ENCODE measurements around the gene RFESD. TPM values are rescaled to one million over a fixed set of nuclear protein-coding genes. Genes with fewer than 3 reads are reported as not detected.
A peak's percentile ranks its signal among the peaks of the same experiment; 100 is the strongest.
"Not testable (repeated sequence)": the region's sequence is repeated elsewhere in the genome, so short reads cannot be mapped to it uniquely, and the experiment has no call there.

Gene RFESD
- total RNA-seq, 1 donor from 2014 or later = 1.3 TPM

GRCh38 chr5:95627971-95628810 is 18.4 kb upstream of the RFESD start:
- DNase-seq (ENCODE audit: low read depth, low spot score) = no peak

- DNase-seq (ENCODE audit: low read depth, low spot score) = no peak
Observed at GRCh38 chr5:95628933-95629332, 17.6 kb upstream of the RFESD start.

GRCh38 chr5:95630394-95630917 is 16.1 kb upstream of the RFESD start:
- DNase-seq (ENCODE audit: low read depth, low spot score) = no peak

- DNase-seq (ENCODE audit: low read depth, low spot score) = no peak
Observed at GRCh38 chr5:95631255-95631958, 15.2 kb upstream of the RFESD start.

GRCh38 chr5:95631991-95632675 is 14.4 kb upstream of the RFESD start:
- DNase-seq (ENCODE audit: low read depth, low spot score) = peak; percentile 37

- DNase-seq (ENCODE audit: low read depth, low spot score) = not testable (repeated sequence)
Observed at GRCh38 chr5:95632942-95633341, 13.6 kb upstream of the RFESD start.

GRCh38 chr5:95633671-95634070 is 12.9 kb upstream of the RFESD start:
- DNase-seq (ENCODE audit: low read depth, low spot score) = no peak

GRCh38 chr5:95634081-95634480 is 12.5 kb upstream of the RFESD start:
- DNase-seq (ENCODE audit: low read depth, low spot score) = no peak

GRCh38 chr5:95638632-95639031 is 7.9 kb upstream of the RFESD start:
- no peak for DNase-seq (ENCODE audit: low read depth, low spot score)

- DNase-seq (ENCODE audit: low read depth, low spot score) = no peak
Observed at GRCh38 chr5:95641741-95642220, 4.8 kb upstream of the RFESD start.

GRCh38 chr5:95643152-95643551 is 3.4 kb upstream of the RFESD start:
- no peak for DNase-seq (ENCODE audit: low read depth, low spot score)

- no peak for DNase-seq (ENCODE audit: low read depth, low spot score)
Observed at GRCh38 chr5:95644351-95645042, 2.1 kb upstream of the RFESD start.

GRCh38 chr5:95646226-95646568 is 380 bp upstream of the RFESD start:
- DNase-seq (ENCODE audit: low read depth, low spot score) = not testable (repeated sequence)

GRCh38 chr5:95647886-95648860 is 1.6 kb downstream of the RFESD start:
- DNase-seq (ENCODE audit: low read depth, low spot score) = no peak

GRCh38 chr5:95649274-95649673 is 2.7 kb downstream of the RFESD start:
- DNase-seq (ENCODE audit: low read depth, low spot score) = no peak

- DNase-seq (ENCODE audit: low read depth, low spot score) = no peak
Observed at GRCh38 chr5:95649842-95650620, 3.5 kb downstream of the RFESD start.

- DNase-seq (ENCODE audit: low read depth, low spot score) = no peak
Observed at GRCh38 chr5:95652849-95653248, 6.3 kb downstream of the RFESD start.

- no peak for DNase-seq (ENCODE audit: low read depth, low spot score)
Observed at GRCh38 chr5:95654196-95654595, 7.6 kb downstream of the RFESD start.

- DNase-seq (ENCODE audit: low read depth, low spot score) = no peak
Observed at GRCh38 chr5:95655575-95655974, 9.0 kb downstream of the RFESD start.
